Liver (tissue), 3 donors: ENCODE measurements around the gene UFC1.
A peak's percentile ranks its signal among the peaks of the same experiment; 100 is the strongest.

Experiments used
- CTCF ChIP-seq: fragments of 150-350 bp; IDR thresholded peaks from 2 replicates; pipeline ENCODE4 v1.5.1; 2017; ENCODE audit warnings: improper control_type of control experiment, low read depth, low read length; ENCODE audit not compliant: missing input control
- FOXA2 ChIP-seq: IDR thresholded peaks from 2 replicates; pipeline ENCODE4 v1.6.1; 2016; ENCODE audit warnings: antibody characterized with exemption
- GABPA ChIP-seq, 2 donors: IDR thresholded peaks in 1 of 2; conservative IDR thresholded peaks in 1 of 2; 2 replicates each; pipeline ENCODE4 v1.6.1; 2016; ENCODE audit warnings: antibody characterized with exemption in 2 of 2, mild to moderate bottlenecking in 1 of 2, moderate library complexity in 1 of 2
- RAD21 ChIP-seq, 2 donors: IDR thresholded peaks; 2 replicates each; pipeline ENCODE4 v1.6.1; 2016; ENCODE audit warnings: antibody characterized with exemption in 2 of 2, mild to moderate bottlenecking in 2 of 2
- SP1 ChIP-seq: IDR thresholded peaks from 2 replicates; pipeline ENCODE4 v1.6.1; 2018; ENCODE audit warnings: antibody characterized with exemption, mild to moderate bottlenecking
- TAF1 ChIP-seq: conservative IDR thresholded peaks from 2 replicates; pipeline ENCODE4 v1.6.1; 2016; ENCODE audit warnings: antibody characterized with exemption, mild to moderate bottlenecking
- donor health status: healthy.
- donor health status: healthy.

DNA sequence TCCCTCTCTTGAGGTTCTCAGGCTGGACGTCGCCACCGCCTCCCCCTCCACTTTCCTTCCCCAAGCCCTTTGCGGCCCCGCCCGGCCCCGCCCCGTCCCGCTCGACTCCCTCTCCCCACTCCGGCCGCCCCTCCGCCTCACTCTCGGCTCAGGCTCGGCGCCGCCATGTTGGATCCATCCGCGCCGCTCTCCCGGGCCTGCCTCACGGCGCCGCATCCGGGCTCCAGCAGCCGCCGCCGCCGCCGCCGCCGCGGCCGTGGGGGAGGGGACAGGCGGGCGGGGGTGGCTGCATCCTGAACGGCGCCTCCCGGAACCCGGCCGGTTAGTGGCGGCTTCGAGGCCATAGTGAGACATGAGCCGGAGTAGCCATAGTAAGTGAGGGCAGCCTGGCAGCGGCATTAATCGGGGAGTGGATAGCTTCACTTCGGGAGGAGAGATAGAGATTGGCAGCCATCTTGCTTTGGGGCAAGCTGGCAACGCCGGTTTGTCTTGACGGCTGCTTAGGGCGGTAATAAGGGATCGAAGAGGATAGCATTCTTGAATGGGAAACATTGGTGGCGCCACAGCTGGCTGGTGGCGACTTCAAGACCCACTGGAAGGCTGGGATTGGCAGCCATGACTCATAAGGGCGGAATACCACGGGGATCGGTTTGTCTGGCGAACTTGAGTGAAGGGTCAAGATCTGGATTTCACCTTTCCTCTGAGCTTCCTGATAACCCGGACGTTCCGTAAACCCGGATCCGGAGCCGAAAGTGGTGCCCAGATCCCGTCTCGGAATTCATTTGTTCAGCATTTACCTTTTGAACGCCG lies 21.2 kb upstream of the UFC1 start, which contains the start of gene DEDD:
- TF ChIP-seq CTCF: no peak
- no peak for TF ChIP-seq FOXA2
- TF ChIP-seq SP1: peak; percentile 54
- TF ChIP-seq TAF1: peak; percentile 72
- peak; percentile 44 to 76 for TF ChIP-seq GABPA (IDR thresholded peaks at IDR 0.05 in 1 of 2, conservative IDR thresholded peaks at IDR 0.05 in 1 of 2)
- peak in 1 of 2 donors; percentile 19 for TF ChIP-seq RAD21 (IDR thresholded peaks at IDR 0.05)
